HG03558 (cell line): Measurements from ENCODE around the gene ENO3.
A peak's percentile ranks its signal among the peaks of the same experiment; 100 is the strongest.

Experiments used
- ATAC-seq: cut with Tn5 transposase; IDR thresholded peaks from one replicate; pipeline ENCODE4 v1.9.1; 2021; ENCODE audit warnings: moderate number of reproducible peaks; ENCODE audit not compliant: unreplicated experiment; ENCODE audit errors: extremely low read depth

ENO3 gene

GRCh38 chr17:4969551-4970173 lies 18.7 kb downstream of the ENO3 start:
- ATAC-seq = no peak

- no peak for ATAC-seq
These were observed 19.4 kb downstream of the ENO3 start for GRCh38 chr17:4970273-4970672.

- no peak for ATAC-seq
These were observed 20.9 kb downstream of the ENO3 start for GRCh38 chr17:4971826-4972225.

- no peak for ATAC-seq
These were observed 21.4 kb downstream of the ENO3 start for GRCh38 chr17:4972322-4972721.

- no peak for ATAC-seq
These were observed 21.8 kb downstream of the ENO3 start for GRCh38 chr17:4972752-4973151.

GRCh38 chr17:4973256-4974114 lies 22.6 kb downstream of the ENO3 start:
- no peak for ATAC-seq

- no peak for ATAC-seq
These were observed 23.3 kb downstream of the ENO3 start for GRCh38 chr17:4974115-4974670.

GRCh38 chr17:4978726-4979125 lies 27.8 kb downstream of the ENO3 start:
- ATAC-seq = no peak

- ATAC-seq = no peak
These were observed 29.8 kb downstream of the ENO3 start for GRCh38 chr17:4980644-4981216.

GRCh38 chr17:4982305-4982704 lies 31.4 kb downstream of the ENO3 start:
- no peak for ATAC-seq

- no peak for ATAC-seq
These were observed 35.5 kb downstream of the ENO3 start for GRCh38 chr17:4986403-4986802.

GRCh38 chr17:4986951-4987766 lies 36.2 kb downstream of the ENO3 start, which contains the start of gene CAMTA2:
Gene CAMTA2 (minus strand): TSS chr17:4987675. CDS start chr17:4986222, 1,453 bp downstream.
- ATAC-seq = no peak

GRCh38 chr17:4987767-4988567 lies 37.0 kb downstream of the ENO3 start:
- no peak for ATAC-seq

GRCh38 chr17:4994081-4994595 lies 43.2 kb downstream of the ENO3 start:
- ATAC-seq = no peak

- peak; percentile 53 for ATAC-seq
These were observed 46.5 kb downstream of the ENO3 start, which contains the start of the genes INCA1 and KIF1C for GRCh38 chr17:4997302-4998026. Gene INCA1 (minus strand): TSS chr17:4997522. CDS start chr17:4994437, 3,085 bp downstream. Gene KIF1C (plus strand): TSS chr17:4997950. CDS start chr17:5000247, 2,297 bp downstream.

- ATAC-seq = no peak
These were observed 47.3 kb downstream of the ENO3 start for GRCh38 chr17:4998027-4998731.

- ATAC-seq = no peak
These were observed 48.0 kb downstream of the ENO3 start for GRCh38 chr17:4998732-4999429.
